Body of pancreas (tissue), 4 donors: ENCODE results near the gene OR2V1.

Experiments used
- POLR2A ChIP-seq, 3 donors: fragments of 450-650 bp; IDR thresholded peaks; one replicate each; pipeline ENCODE4 v1.6.1; 2016; ENCODE audit warnings: antibody characterized with exemption in 3 of 3, mild to moderate bottlenecking in 2 of 3
- TF ChIP-seq, protein P1 (sequence below), 7 experiments: fragments of 450-650 bp in 4 of 7; fragments of 200-600 bp in 3 of 7; sonication (generic) in 3 of 7; IDR thresholded peaks; one replicate each; pipeline ENCODE4 v1.5.1; 2016 to 2019; ENCODE audit warnings: antibody characterized with exemption in 7 of 7

DNA sequence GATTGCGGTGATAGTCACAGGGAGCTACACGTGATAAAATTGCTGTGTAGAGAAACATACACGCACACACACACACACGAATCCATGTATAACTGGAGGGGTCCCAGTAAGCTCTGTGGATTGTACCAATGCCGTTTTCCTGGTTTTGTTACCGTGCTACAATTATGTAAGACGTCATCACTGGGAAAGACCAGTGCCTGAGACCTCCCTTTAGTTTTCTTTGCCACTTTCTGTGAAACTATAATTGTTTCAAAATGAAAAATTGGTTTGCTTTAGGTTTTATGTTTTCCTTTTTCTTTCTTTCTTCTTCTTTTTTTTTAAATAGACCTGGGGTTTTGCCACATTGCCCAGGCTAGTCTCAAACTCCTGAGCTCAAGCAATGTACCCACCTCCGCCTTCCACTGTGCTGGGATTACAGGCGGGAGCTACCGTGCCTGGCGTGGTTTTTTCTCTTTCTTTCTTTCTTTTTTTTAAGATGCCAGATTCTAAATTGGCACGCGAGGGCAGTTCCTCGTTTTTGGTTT is 37.7 kb upstream of the OR2V1 start:
- TF ChIP-seq, protein P1, sequence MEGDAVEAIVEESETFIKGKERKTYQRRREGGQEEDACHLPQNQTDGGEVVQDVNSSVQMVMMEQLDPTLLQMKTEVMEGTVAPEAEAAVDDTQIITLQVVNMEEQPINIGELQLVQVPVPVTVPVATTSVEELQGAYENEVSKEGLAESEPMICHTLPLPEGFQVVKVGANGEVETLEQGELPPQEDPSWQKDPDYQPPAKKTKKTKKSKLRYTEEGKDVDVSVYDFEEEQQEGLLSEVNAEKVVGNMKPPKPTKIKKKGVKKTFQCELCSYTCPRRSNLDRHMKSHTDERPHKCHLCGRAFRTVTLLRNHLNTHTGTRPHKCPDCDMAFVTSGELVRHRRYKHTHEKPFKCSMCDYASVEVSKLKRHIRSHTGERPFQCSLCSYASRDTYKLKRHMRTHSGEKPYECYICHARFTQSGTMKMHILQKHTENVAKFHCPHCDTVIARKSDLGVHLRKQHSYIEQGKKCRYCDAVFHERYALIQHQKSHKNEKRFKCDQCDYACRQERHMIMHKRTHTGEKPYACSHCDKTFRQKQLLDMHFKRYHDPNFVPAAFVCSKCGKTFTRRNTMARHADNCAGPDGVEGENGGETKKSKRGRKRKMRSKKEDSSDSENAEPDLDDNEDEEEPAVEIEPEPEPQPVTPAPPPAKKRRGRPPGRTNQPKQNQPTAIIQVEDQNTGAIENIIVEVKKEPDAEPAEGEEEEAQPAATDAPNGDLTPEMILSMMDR (IDR thresholded peaks at IDR 0.05) = no peak
- no peak for TF ChIP-seq POLR2A (IDR thresholded peaks at IDR 0.05)
